IMR-90 (cell line): Measurements from ENCODE around the gene ARL2. TPM values are rescaled to one million over a fixed set of nuclear protein-coding genes. Genes with fewer than 3 reads are reported as not detected.

Experiments
- ATAC-seq: fragments of 200-7000 bp; cut with Tn5 transposase; 2 replicates; pipeline ENCODE4 v1.9.1; 2020; ENCODE audit warnings: low read depth, mild to moderate bottlenecking, moderate library complexity
- BruUV-seq: library from RNA; stranded (reverse); fragments of 400-500 nt; replicated peaks from 2 replicates; lab custom pipeline; 2021; lab: Mats Ljungman, UMichigan
- CTCF ChIA-PET: fragments of 300-600 bp; formaldehyde crosslinking; extraction: SDS; loops from one replicate; lab custom pipeline; 2021; ENCODE audit warnings: antibody characterized with exemption; lab: Yijun Ruan, JAX
- POLR2A ChIA-PET: fragments of 300-600 bp; sonication (Branson Sonifier 250); formaldehyde crosslinking; loops from one replicate; lab custom pipeline; 2022; ENCODE audit warnings: antibody characterized with exemption; ENCODE audit not compliant: unreplicated experiment; lab: Charles Lee
- DNase-seq: peaks from one replicate; pipeline ENCODE4 v3.0.0; 2013
- H2AFZ ChIP-seq: replicated peaks from 2 replicates; pipeline ENCODE3; 2013; ENCODE audit warnings: low read length, mild to moderate bottlenecking; ENCODE audit not compliant: poor library complexity
- H2AK5ac ChIP-seq: 2 replicates; pipeline ENCODE4 v1.6.1; 2013; ENCODE audit warnings: low read depth, low read length, inconsistent platforms
- H2AK9ac ChIP-seq: replicated peaks from 2 replicates; pipeline ENCODE3; 2013; ENCODE audit warnings: mild to moderate bottlenecking, low read depth, low read length, moderate library complexity; ENCODE audit not compliant: poor library complexity
- H2BK120ac ChIP-seq: 2 replicates; pipeline ENCODE4 v1.6.1; 2013; ENCODE audit warnings: low read depth, low read length, inconsistent platforms
- H2BK15ac ChIP-seq: 3 replicates; pipeline ENCODE4 v1.6.1; 2013; ENCODE audit warnings: low read depth, low read length, inconsistent platforms
- H2BK20ac ChIP-seq: 2 replicates; pipeline ENCODE4 v1.6.1; 2013; ENCODE audit warnings: low read depth, mild to moderate bottlenecking, inconsistent platforms, low read length, moderate library complexity
- H2BK5ac ChIP-seq: 2 replicates; pipeline ENCODE4 v1.6.1; 2013; ENCODE audit warnings: mild to moderate bottlenecking, low read depth, low read length, inconsistent platforms; ENCODE audit not compliant: poor library complexity, severe bottlenecking
- H3K14ac ChIP-seq: replicated peaks from 2 replicates; pipeline ENCODE4 v1.6.1; 2013; ENCODE audit warnings: low read depth, low read length, inconsistent platforms
- H3K18ac ChIP-seq: 2 replicates; pipeline ENCODE4 v1.6.1; 2013; ENCODE audit warnings: low read depth, low read length, control low read depth
- H3K23ac ChIP-seq: 2 replicates; pipeline ENCODE4 v1.6.1; 2013; ENCODE audit warnings: low read depth, low read length, inconsistent platforms
- H3K27ac ChIP-seq: 2 replicates; pipeline ENCODE4 v1.5.1; 2013; ENCODE audit warnings: mild to moderate bottlenecking, control low read depth, low read length; ENCODE audit not compliant: insufficient read depth
- H3K27me3 ChIP-seq: 2 replicates; pipeline ENCODE4 v1.6.1; 2013; ENCODE audit warnings: low read length; ENCODE audit not compliant: control insufficient read depth, insufficient read depth
- H3K36me3 ChIP-seq: 2 replicates; pipeline ENCODE4 v1.6.1; 2013; ENCODE audit warnings: low read length, mixed read lengths; ENCODE audit not compliant: control insufficient read depth, insufficient read depth
- H3K4ac ChIP-seq: 2 replicates; pipeline ENCODE4 v1.6.1; 2013; ENCODE audit warnings: low read depth, low read length, inconsistent platforms
- H3K4me1 ChIP-seq: 2 replicates; pipeline ENCODE4 v1.6.1; 2013; ENCODE audit warnings: low read length, mixed read lengths; ENCODE audit not compliant: control insufficient read depth, insufficient read depth
- H3K4me2 ChIP-seq: 2 replicates; pipeline ENCODE4 v1.6.1; 2013; ENCODE audit warnings: low read depth, mild to moderate bottlenecking, control low read depth, low read length, moderate library complexity
- H3K4me3 ChIP-seq: 2 replicates; pipeline ENCODE4 v1.5.1; 2013; ENCODE audit warnings: low read depth, mild to moderate bottlenecking, control low read depth, low read length, moderate library complexity; ENCODE audit not compliant: insufficient read depth
- H3K56ac ChIP-seq: 2 replicates; pipeline ENCODE4 v1.6.1; 2013; ENCODE audit warnings: low read length, inconsistent platforms; ENCODE audit not compliant: insufficient read depth; ENCODE audit errors: extremely low read depth
- H3K79me1 ChIP-seq, 2 experiments: 2 replicates each; pipeline ENCODE4 v1.6.1; 2013; ENCODE audit warnings: low read length in 2 of 2, inconsistent platforms in 1 of 2, low read depth in 1 of 2
- H3K9ac ChIP-seq: 2 replicates; pipeline ENCODE4 v1.6.1; 2013; ENCODE audit warnings: low read depth, low read length, control low read depth
- H3K9me1 ChIP-seq: 2 replicates; pipeline ENCODE4 v1.6.1; 2013; ENCODE audit warnings: low read length, inconsistent platforms; ENCODE audit not compliant: insufficient read depth
- H3K9me3 ChIP-seq: 2 replicates; pipeline ENCODE4 v1.6.1; 2013; ENCODE audit warnings: low read length; ENCODE audit not compliant: control insufficient read depth, insufficient read depth
- H4K20me1 ChIP-seq: 2 replicates; pipeline ENCODE4 v1.6.1; 2013; ENCODE audit warnings: low read length, inconsistent platforms; ENCODE audit not compliant: insufficient read depth
- H4K5ac ChIP-seq: 2 replicates; pipeline ENCODE4 v1.6.1; 2013; ENCODE audit warnings: mild to moderate bottlenecking, low read depth, low read length, control low read depth
- H4K8ac ChIP-seq, 2 experiments: 2 replicates each; pipeline ENCODE4 v1.6.1; 2013; ENCODE audit warnings: low read depth in 2 of 2, low read length in 2 of 2, control low read depth in 1 of 2, inconsistent platforms in 1 of 2
- H4K91ac ChIP-seq: 2 replicates; pipeline ENCODE4 v1.6.1; 2013; ENCODE audit warnings: low read depth, low read length, inconsistent platforms; ENCODE audit not compliant: insufficient read depth
- BHLHE40 ChIP-seq: fragments of 150-350 bp; IDR thresholded peaks from 2 replicates; pipeline ENCODE4 v1.6.1; 2016; ENCODE audit warnings: mild to moderate bottlenecking, low read depth, low read length
- CEBPB ChIP-seq: IDR thresholded peaks from 2 replicates; pipeline ENCODE4 v1.6.1; 2012; ENCODE audit warnings: low read depth, low read length, improper control_type of control experiment
- CTCF ChIP-seq: conservative IDR thresholded peaks from 2 replicates; pipeline ENCODE4 v1.5.1; 2012; ENCODE audit warnings: mild to moderate bottlenecking, low read depth, low read length, improper control_type of control experiment
- ELK1 ChIP-seq: fragments of 150-350 bp; IDR thresholded peaks from 2 replicates; pipeline ENCODE4 v1.6.1; 2016; ENCODE audit warnings: low read depth, mild to moderate bottlenecking, low read length, moderate library complexity, borderline replicate concordance
- FOS ChIP-seq: fragments of 150-350 bp; IDR thresholded peaks from 2 replicates; pipeline ENCODE4 v1.6.1; 2016; ENCODE audit warnings: low read depth, low read length
- MAFK ChIP-seq: IDR thresholded peaks from 2 replicates; pipeline ENCODE4 v1.6.1; 2012; ENCODE audit warnings: low read depth, low read length, improper control_type of control experiment
- MAZ ChIP-seq: IDR thresholded peaks from 2 replicates; pipeline ENCODE4 v1.6.1; 2012; ENCODE audit warnings: low read depth, mild to moderate bottlenecking, low read length, improper control_type of control experiment, moderate library complexity, borderline replicate concordance
- MXI1 ChIP-seq: IDR thresholded peaks from 2 replicates; pipeline ENCODE4 v1.6.1; 2012; ENCODE audit warnings: low read depth, mild to moderate bottlenecking, low read length, moderate library complexity, borderline replicate concordance
- NFE2L2 ChIP-seq: fragments of 150-350 bp; IDR thresholded peaks from 2 replicates; pipeline ENCODE4 v1.6.1; 2016; ENCODE audit warnings: low read depth, mild to moderate bottlenecking, low read length
- POLR2A ChIP-seq: IDR thresholded peaks from 2 replicates; pipeline ENCODE4 v1.6.1; 2012; ENCODE audit warnings: mild to moderate bottlenecking, low read depth, low read length
- RAD21 ChIP-seq: IDR thresholded peaks from 2 replicates; pipeline ENCODE4 v1.6.1; 2012; ENCODE audit warnings: low read length, improper control_type of control experiment
- RFX5 ChIP-seq: IDR thresholded peaks from 2 replicates; pipeline ENCODE4 v1.8.0; 2012; ENCODE audit warnings: low read depth, mild to moderate bottlenecking, low read length, moderate library complexity
- SMC3 ChIP-seq: fragments of 150-350 bp; IDR thresholded peaks from 2 replicates; pipeline ENCODE4 v1.6.1; 2016; ENCODE audit warnings: low read depth, mild to moderate bottlenecking, antibody characterized with exemption, low read length, moderate library complexity
- USF2 ChIP-seq: fragments of 150-350 bp; IDR thresholded peaks from 2 replicates; pipeline ENCODE4 v1.6.1; 2017; ENCODE audit warnings: mild to moderate bottlenecking, antibody characterized with exemption, low read length, low read depth
- WGBS, 2 experiments: methylation state at CpG; one replicate each; pipeline versions ENCODE4 v1.1.5 to v1.1.7; 2013; ENCODE audit warnings: missing lambda C conversion rate in 2 of 2; ENCODE audit not compliant: insufficient read length in 1 of 2; ENCODE audit errors: extremely low coverage in 2 of 2; 5-methylcytosine and 5-hydroxymethylcytosine counted together
- dilution Hi-C: fragments of 300-500 bp; cut with HindIII; formaldehyde crosslinking; loops from one replicate; pipeline ENCODE4 v1.14.3; 2018; ENCODE audit warnings: low sequenced_read_pairs; ENCODE audit not compliant: unreplicated experiment
- in situ Hi-C: fragments of 300-500 bp; cut with MboI; formaldehyde crosslinking; loops from 3 replicates; pipeline ENCODE4 v1.14.3; 2019; ENCODE audit warnings: low sequenced_read_pairs, inconsistent platforms, mixed read lengths
- intact Hi-C: fragments of 100-400 bp; cut with micrococcal nuclease; formaldehyde crosslinking; loops from 2 replicates; pipeline ENCODE4 v1.10.0; 2022
- polyA plus RNA-seq, 3 experiments: library from polyadenylated mRNA; depleted of rRNA; stranded (reverse); fragments of >200 nt; gene quantifications; 2 replicates each; pipeline ENCODE4 v1.2.3, GENCODE V29; 2012; ENCODE audit warnings: low replicate concordance in 1 of 3
- total RNA-seq: library from RNA; depleted of rRNA; stranded (reverse); fragments of >200 nt; gene quantifications from 2 replicates; pipeline ENCODE4 v1.2.3, GENCODE V29; 2012

ARL2 gene
- total and polyA plus RNA-seq, 2 of the 4 experiments (the other 2 are of a cell fraction) = 48.9 to 152 TPM

GRCh38 chr11:65016705-65017104 is 2.7 kb downstream of the ARL2 start:
- Histone ChIP-seq H3K27ac (no peak overlapping the region), H2AK5ac (0 out of 2 replicates have a peak overlapping the region, but pooled peaks have one; percentile 52), H3K4me1 (peaks cover 5% of the 10 kb centered on the region), H4K5ac (no peak overlapping the region), H3K14ac (no peak overlapping the region), H3K23ac (no peak overlapping the region), H3K79me1 (peaks cover 15 to 41% of the 10 kb centered on the region in 2 experiments), H2BK120ac (no peak overlapping the region), H3K18ac (no peak overlapping the region), H3K56ac (no peak overlapping the region), H4K20me1 (no peaks in the 10 kb centered on the region), H3K4me3 (no peak overlapping the region), H3K27me3 (no peaks in the 10 kb centered on the region), H3K4me2 (no peak overlapping the region), H2AFZ (no peak overlapping the region), H2BK5ac (no peak overlapping the region), H2BK15ac (no peak overlapping the region), H2BK20ac (no peak overlapping the region), H3K4ac (no peak overlapping the region), H4K8ac (no peak overlapping the region), H3K36me3 (peaks cover 11% of the 10 kb centered on the region), H3K9me3 (no peaks in the 10 kb centered on the region), H2AK9ac (no peak overlapping the region), H3K9me1 (peaks cover 21% of the 10 kb centered on the region), H4K91ac (no peak overlapping the region), H3K9ac (no peak overlapping the region)
- intact Hi-C loops = no loop called here
- DNase-seq (no peak), ATAC-seq (no peak)
- CTCF ChIA-PET = no interaction called here
- no TSS peak for BruUV-seq
- 100% methylated on average over 2 of the region's 4 CpGs; no CpG with 5 or more reads in 1 of the 2 experiments for WGBS, 2 experiments
- POLR2A ChIA-PET = no interaction called here
- in situ Hi-C loops = no loop called here
- no peak for TF ChIP-seq CTCF
- TF ChIP-seq MXI1 = no peak
- TF ChIP-seq MAZ = no peak
- no peak for TF ChIP-seq USF2
- TF ChIP-seq POLR2A = no peak
- no peak for TF ChIP-seq FOS
- TF ChIP-seq RFX5 = no peak
- no peak for TF ChIP-seq ELK1
- no peak for TF ChIP-seq CEBPB
- no peak for TF ChIP-seq MAFK
- no peak for TF ChIP-seq BHLHE40
- TF ChIP-seq RAD21 = no peak
- TF ChIP-seq SMC3 = no peak
- no peak for TF ChIP-seq NFE2L2
- dilution Hi-C loops = no loop called here
